ENCODE measurements around the gene PRKCE. TPM values are rescaled to one million over a fixed set of nuclear protein-coding genes. Genes with fewer than 3 reads are reported as not detected.

The PRKCE gene
- total RNA-seq, 1 experiment from 2014 or later: 1.3 TPM

DNA sequence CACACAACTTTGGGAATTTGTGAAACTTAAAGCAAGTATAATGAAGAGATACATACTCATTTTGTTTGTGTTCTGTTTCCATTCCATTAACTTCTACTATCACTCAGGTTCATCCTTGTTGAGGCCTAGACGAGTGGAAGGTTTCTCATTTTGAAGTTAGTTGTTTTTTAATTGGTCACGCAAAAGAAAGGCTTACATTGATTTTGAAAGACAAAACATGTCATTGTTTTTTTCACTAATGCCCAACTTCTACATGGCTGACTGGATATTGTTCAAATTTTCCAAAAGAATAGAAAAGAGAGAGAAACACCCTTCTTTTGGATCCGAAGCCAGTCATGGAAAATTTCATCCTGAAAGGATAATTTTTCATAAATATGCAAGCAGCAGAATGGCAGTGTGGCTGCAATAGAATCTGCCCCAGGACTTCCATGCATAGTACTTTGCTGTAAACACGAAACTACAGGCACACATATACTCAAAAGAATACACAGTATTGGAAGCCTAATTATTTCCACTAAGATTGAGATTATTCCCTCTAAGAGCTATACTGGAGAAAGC is 27.4 kb downstream of the PRKCE start:
- Histone ChIP-seq H2BK20ac (ENCODE audit: low read depth, low read length, poor library complexity, severe bottlenecking) (no peak overlapping the region), H2BK12ac (ENCODE audit: insufficient read length, low read depth, low read length) (no peak overlapping the region), H2BK120ac (ENCODE audit: low read depth, low read length, poor library complexity, severe bottlenecking) (no peak overlapping the region), H3K18ac (ENCODE audit: insufficient read length, low read depth, low read length) (no peak overlapping the region), H3K4ac (ENCODE audit: low read depth, low read length) (no peak overlapping the region), H3K79me2 (ENCODE audit: insufficient read depth, low read length) (no peaks in the 10 kb centered on the region), H4K8ac (replicated peaks; ENCODE audit: insufficient read length, low read depth, low read length) (no peak overlapping the region), H3K23ac (ENCODE audit: insufficient read length, low read depth, low read length) (no peak overlapping the region), H3K9ac (ENCODE audit: extremely low read depth, insufficient read length, low read length) (no peak overlapping the region), H4K20me1 (ENCODE audit: control insufficient read depth, insufficient read depth, insufficient read length) (no peaks in the 10 kb centered on the region), H3K9me3 (ENCODE audit: control insufficient read depth, low read depth, low read length) (no peaks in the 10 kb centered on the region), H3K79me1 (ENCODE audit: insufficient read depth, low read depth, low read length, poor library complexity, severe bottlenecking) (no peaks in the 10 kb centered on the region), H4K5ac (ENCODE audit: insufficient read length, low read depth, low read length) (no peak overlapping the region), H4K91ac (ENCODE audit: insufficient read length, low read depth, low read length) (no peak overlapping the region), H3K23me2 (ENCODE audit: insufficient read length, low read depth, low read length, poor library complexity, severe bottlenecking) (no peaks in the 10 kb centered on the region), H2BK15ac (ENCODE audit: low read depth, low read length) (no peak overlapping the region), H3K4me2 (ENCODE audit: insufficient read depth, insufficient read length, low read length) (no peak overlapping the region), H3K14ac (ENCODE audit: insufficient read depth, low read length) (no peak overlapping the region), H2AFZ (ENCODE audit: low read length) (no peak overlapping the region), H3T11ph (ENCODE audit: low read length) (no peak overlapping the region), H2BK5ac (ENCODE audit: insufficient read length, low read length) (no peak overlapping the region), H3K56ac (ENCODE audit: insufficient read length, low read depth, low read length) (no peak overlapping the region), H2AK5ac (ENCODE audit: insufficient read length, low read length) (no peak overlapping the region), H3K27ac (ENCODE audit: insufficient read length, low read depth, low read length) (no peak overlapping the region), H3K4me1 (ENCODE audit: insufficient read depth, low read length) (peaks cover 2% of the 10 kb centered on the region; the same call in 1 of the 2 replicates), H3K27me3 (ENCODE audit: insufficient read depth, low read length) (no peaks in the 10 kb centered on the region)
- TF ChIP-seq, protein P1, sequence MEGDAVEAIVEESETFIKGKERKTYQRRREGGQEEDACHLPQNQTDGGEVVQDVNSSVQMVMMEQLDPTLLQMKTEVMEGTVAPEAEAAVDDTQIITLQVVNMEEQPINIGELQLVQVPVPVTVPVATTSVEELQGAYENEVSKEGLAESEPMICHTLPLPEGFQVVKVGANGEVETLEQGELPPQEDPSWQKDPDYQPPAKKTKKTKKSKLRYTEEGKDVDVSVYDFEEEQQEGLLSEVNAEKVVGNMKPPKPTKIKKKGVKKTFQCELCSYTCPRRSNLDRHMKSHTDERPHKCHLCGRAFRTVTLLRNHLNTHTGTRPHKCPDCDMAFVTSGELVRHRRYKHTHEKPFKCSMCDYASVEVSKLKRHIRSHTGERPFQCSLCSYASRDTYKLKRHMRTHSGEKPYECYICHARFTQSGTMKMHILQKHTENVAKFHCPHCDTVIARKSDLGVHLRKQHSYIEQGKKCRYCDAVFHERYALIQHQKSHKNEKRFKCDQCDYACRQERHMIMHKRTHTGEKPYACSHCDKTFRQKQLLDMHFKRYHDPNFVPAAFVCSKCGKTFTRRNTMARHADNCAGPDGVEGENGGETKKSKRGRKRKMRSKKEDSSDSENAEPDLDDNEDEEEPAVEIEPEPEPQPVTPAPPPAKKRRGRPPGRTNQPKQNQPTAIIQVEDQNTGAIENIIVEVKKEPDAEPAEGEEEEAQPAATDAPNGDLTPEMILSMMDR (conservative IDR thresholded peaks at IDR 0.05): no peak
- no peaks in the 10 kb centered on the region for H3K9me3 Mint-ChIP-seq
- no peaks in the 10 kb centered on the region; the same call in 1 of the 2 replicates for H3K27me3 Mint-ChIP-seq (ENCODE audit: low read depth)
- peaks cover 3 to 15% of the 10 kb centered on the region in 2 experiments for H3K4me1 Mint-ChIP-seq
- DNase-seq: no peak
- H3K36me3 Mint-ChIP-seq (ENCODE audit: insufficient read depth in 1 of 3, low read depth in 3 of 3): no peaks in the 10 kb centered on the region
- H3K4me3 Mint-ChIP-seq: no peak overlapping the region
- no peak overlapping the region for H3K27ac Mint-ChIP-seq
- WGBS (ENCODE audit: extremely low coverage, insufficient read length, low lambda C conversion rate): no CpG with 5 or more reads among the region's 4 CpGs
